ENCODE results near the gene B3GALT2. TPM values are rescaled to one million over a fixed set of nuclear protein-coding genes. Genes with fewer than 3 reads are reported as not detected.

B3GALT2 gene
- total and polyA plus RNA-seq, 9 of the 15 experiments (the other 6 are each of a cell fraction or from before 2014, with no cell fraction given) = 0.03 TPM; not detected in 8

- BruUV-seq (replicated peaks) = no TSS peak
- in situ Hi-C loops (cut with MboI) (no loop called here), intact Hi-C loops (cut with micrococcal nuclease) (no loop called here)
- no peak for FAIRE-seq
- H4K20me1 ChIP-seq (replicated peaks; ENCODE audit: control insufficient read depth, insufficient read depth, low read length) = no peaks in the 10 kb centered on the region
- no peak overlapping the region for H2AFZ ChIP-seq (ENCODE audit: low read depth, low read length)
- ATAC-seq = no peak
- ChIA-PET CTCF (ENCODE audit: low intra/inter-chr PET ratio) (no interaction called here), POLR2A (no interaction called here)
- H3K27ac ChIP-seq (ENCODE audit: extremely low read depth, low read depth, low read length) = no peak overlapping the region
- H3K4me3 ChIP-seq = no peak overlapping the region
- DNase-seq (ENCODE audit: extremely low read depth in 1 of 4, low spot score in 3 of 4) = no peak
- no peaks in the 10 kb centered on the region for H3K4me1 ChIP-seq (replicated peaks in 1 of 2; ENCODE audit: control insufficient read depth in 2 of 2, insufficient read depth in 2 of 2, low read length in 2 of 2)
- TF ChIP-seq FOXK1 (CRISPR knock-in tag; IDR thresholded peaks at IDR 0.05; ENCODE audit: borderline replicate concordance) (no peak), POLR3G (IDR thresholded peaks at IDR 0.05; ENCODE audit: extremely low read depth, insufficient read length, insufficient replicate concordance) (no peak), SP2 (IDR thresholded peaks at IDR 0.05; ENCODE audit: extremely low read depth, low read depth, low read length, poor library complexity, severe bottlenecking) (no peak), CGGBP1 (CRISPR knock-in tag; IDR thresholded peaks at IDR 0.05) (no peak), XRCC4 (IDR thresholded peaks at IDR 0.05; ENCODE audit: extremely low read depth, insufficient read depth, insufficient read length) (no peak), GTF2F1 (IDR thresholded peaks at IDR 0.05; ENCODE audit: low read depth, low read length) (no peak), POLR2B (IDR thresholded peaks at IDR 0.05; ENCODE audit: low read depth, partially characterized antibody) (no peak), MTA1 (IDR thresholded peaks at IDR 0.05; ENCODE audit: borderline replicate concordance) (no peak), XRCC5 (IDR thresholded peaks at IDR 0.05; ENCODE audit: low read depth, low read length) (no peak), SREBF2 (CRISPR knock-in tag; IDR thresholded peaks at IDR 0.05) (no peak), POU5F1 (IDR thresholded peaks at IDR 0.05; ENCODE audit: borderline replicate concordance, low read depth, low read length, partially characterized antibody) (no peak), MITF (IDR thresholded peaks at IDR 0.05) (no peak), ZBTB12 (CRISPR knock-in tag; IDR thresholded peaks at IDR 0.05) (no peak)
- TF ChIP-seq, protein P1, sequence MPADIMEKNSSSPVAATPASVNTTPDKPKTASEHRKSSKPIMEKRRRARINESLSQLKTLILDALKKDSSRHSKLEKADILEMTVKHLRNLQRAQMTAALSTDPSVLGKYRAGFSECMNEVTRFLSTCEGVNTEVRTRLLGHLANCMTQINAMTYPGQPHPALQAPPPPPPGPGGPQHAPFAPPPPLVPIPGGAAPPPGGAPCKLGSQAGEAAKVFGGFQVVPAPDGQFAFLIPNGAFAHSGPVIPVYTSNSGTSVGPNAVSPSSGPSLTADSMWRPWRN (IDR thresholded peaks at IDR 0.05; ENCODE audit: low read depth) = no peak
- H3K9ac ChIP-seq (ENCODE audit: insufficient read depth in 1 of 2, low read depth in 2 of 2, low read length in 2 of 2) = no peak overlapping the region
- H3K79me2 ChIP-seq (ENCODE audit: control insufficient read depth, insufficient read depth, low read length) = peaks cover 16% of the 10 kb centered on the region; the same call in 2 of the 3 replicates
- peaks cover 83% of the 10 kb centered on the region for H3K36me3 ChIP-seq (ENCODE audit: control insufficient read depth, insufficient read depth, low read length)
- H3K9me3 ChIP-seq (replicated peaks; ENCODE audit: control insufficient read depth, insufficient read depth, low read depth, low read length) = no peaks in the 10 kb centered on the region
- no peaks in the 10 kb centered on the region for H3K9me1 ChIP-seq (ENCODE audit: control insufficient read depth, insufficient read depth, low read length)
- H3K4me2 ChIP-seq (ENCODE audit: insufficient read depth, low read length) = no peak overlapping the region
- 91% methylated on average over 1 of the region's 1 CpG for WGBS (ENCODE audit: insufficient coverage, low coverage, missing lambda C conversion rate)
- H3K27me3 ChIP-seq (ENCODE audit: control insufficient read depth in 2 of 2, insufficient read depth in 2 of 2, low read length in 2 of 2) = no peaks in the 10 kb centered on the region
These were observed 41.4 kb downstream of the B3GALT2 start for GRCh38 chr1:193144999-193145398.
